Psoas muscle (tissue), 8 donors: ENCODE measurements around the gene TUBB3. TPM values are rescaled to one million over a fixed set of nuclear protein-coding genes. Genes with fewer than 3 reads are reported as not detected.

Experiments used
- ATAC-seq, 4 donors: fragments of 200-7000 bp; cut with Tn5 transposase; one replicate each; pipeline ENCODE4 v1.9.1; 2020; ENCODE audit warnings: moderate library complexity in 3 of 4, mild to moderate bottlenecking in 2 of 4
- DNase-seq, 2 donors: peaks; one replicate each; pipeline ENCODE4 v3.0.0-alpha.2; 2020
- H3K27ac ChIP-seq: fragments of 200-600 bp; one replicate; pipeline ENCODE4 v1.8.0; 2022
- H3K27me3 ChIP-seq, 3 donors: fragments of 200-600 bp in 1 of 3; one replicate each; pipeline versions ENCODE4 v1.6.1 to v1.8.0; 2013 to 2022; ENCODE audit warnings: low read length in 2 of 3, mild to moderate bottlenecking in 2 of 3, moderate library complexity in 1 of 3; ENCODE audit not compliant: insufficient read depth in 3 of 3
- H3K36me3 ChIP-seq, 2 donors: fragments of 200-600 bp in 1 of 2; one replicate each; pipeline versions ENCODE4 v1.6.1 to v1.8.0; 2013 to 2022; ENCODE audit warnings: low read depth in 1 of 2, mild to moderate bottlenecking in 1 of 2, moderate library complexity in 1 of 2; ENCODE audit not compliant: insufficient read depth in 1 of 2
- H3K4me1 ChIP-seq: fragments of 200-600 bp; one replicate; pipeline ENCODE4 v1.8.0; 2022
- H3K4me3 ChIP-seq: fragments of 200-600 bp; one replicate; pipeline ENCODE4 v1.8.0; 2022; ENCODE audit warnings: mild to moderate bottlenecking
- H3K9me3 ChIP-seq: fragments of 200-600 bp; one replicate; pipeline ENCODE4 v1.8.0; 2022
- CTCF ChIP-seq: fragments of 200-600 bp; IDR thresholded peaks from one replicate; pipeline ENCODE4 v1.8.0; 2022; ENCODE audit warnings: antibody characterized with exemption
- WGBS, 3 donors: extraction: QIAGEN DNeasy Blood & Tissue Kit; methylation state at CpG; one replicate each; pipeline versions ENCODE4 v1.1.6 to v1.1.7; 2013; 5-methylcytosine and 5-hydroxymethylcytosine counted together
- intact Hi-C, 2 donors: fragments of 100-400 bp; cut with DNase I; formaldehyde crosslinking; loops; one replicate each; pipeline versions ENCODE4 v1.11.0 to v1.14.2; 2022
- polyA plus RNA-seq, 3 donors: library from polyadenylated mRNA; stranded (reverse); fragments of 200-250 nt; gene quantifications; one replicate each; pipeline ENCODE4 v1.2.3, GENCODE V29; 2013
- total RNA-seq, 4 donors: library from RNA; stranded (reverse); fragmentation: NEBNext Ultra II Directional in 2 of 4; extraction: Animal tissue kit (Norgen Biotek cat#: 25700) in 2 of 4; gene quantifications; one replicate each; pipeline versions ENCODE4 v1.2.1 to v1.2.4, GENCODE V29; 2021 to 2023
- donor health status: healthy with polysubstance abuse.
- donor health status: DM: no; HTN: no; CAD: no; lungs with moderate emphysema.
- donor health status: Bipolar disorder and iron deficiency.
- donor health status: healthy.
- donor health status: DM: yes; HTN: yes; CAD: no.
- donor health status: DM: no; HTN: no; CAD: no.
- donor health status: DM: no; HTN: no; CAD: no.
- donor health status: DM: yes; HTN: yes; CAD: no.

TUBB3 gene
- total and polyA plus RNA-seq, 7 donors: 0.17 to 2.4 (median 0.47) TPM; not detected in 2

DNA sequence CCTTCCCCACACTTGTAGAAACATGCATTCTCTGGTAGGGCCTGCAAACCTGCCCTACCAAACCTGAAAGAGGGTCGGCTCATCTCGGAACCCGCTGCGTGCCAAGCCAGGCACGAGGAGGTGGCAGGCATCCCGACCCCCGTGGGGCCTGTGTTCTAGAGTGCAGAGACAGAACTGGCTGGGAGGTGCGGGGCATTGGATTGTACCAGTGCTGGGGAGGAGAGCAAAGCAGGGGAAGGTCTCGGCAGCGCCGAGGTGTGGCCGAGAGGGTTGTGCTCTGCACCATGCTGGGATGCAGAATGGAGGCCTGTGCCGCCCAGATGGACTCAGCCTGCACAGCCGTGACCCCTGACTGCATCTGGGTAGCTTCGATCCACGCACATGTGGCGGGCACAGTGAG is 22.3 kb upstream of the TUBB3 start:
- intact Hi-C loops: no loop called here
- DNase-seq: peak in 1 of 2 donors; percentile 44
- no peak for TF ChIP-seq CTCF

DNA sequence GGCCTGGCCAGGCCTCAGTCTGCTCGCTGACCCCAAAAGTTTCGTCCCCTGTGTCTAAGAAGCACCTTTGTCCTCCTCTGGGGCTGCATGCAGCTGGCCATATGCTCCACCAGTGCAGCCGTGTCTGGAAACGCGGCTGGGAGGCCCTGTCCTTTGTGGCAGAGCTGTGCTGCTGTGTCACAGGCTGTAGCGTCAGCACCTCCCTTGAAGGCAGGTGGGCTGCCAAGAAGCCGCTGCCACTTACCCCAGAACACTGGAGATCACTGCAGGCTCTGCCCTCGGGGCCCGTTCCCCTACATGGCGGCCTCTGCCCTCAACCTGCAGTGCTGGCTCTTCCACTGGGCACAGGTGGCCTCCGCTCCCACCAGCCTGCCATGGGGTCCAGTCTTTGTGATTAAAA is 20.2 kb upstream of the TUBB3 start:
- no peaks in the 10 kb centered on the region for H3K27me3 ChIP-seq
- 90 to 94% (median 92%) methylated on average over 11 of the region's 11 CpGs for WGBS, 3 donors
- no peaks in the 10 kb centered on the region for H3K9me3 ChIP-seq
- no peaks in the 10 kb centered on the region for H3K4me1 ChIP-seq
- H3K27ac ChIP-seq: no peak overlapping the region
- intact Hi-C loops: no loop called here
- DNase-seq (peak in 1 of 2 donors; percentile 42), ATAC-seq (peak in 1 of 4 donors; percentile 20)
- peaks cover 8 to 76% of the 10 kb centered on the region in 2 donors for H3K36me3 ChIP-seq
- H3K4me3 ChIP-seq: no peak overlapping the region
- TF ChIP-seq CTCF: no peak

More for the DNA sequence above, 22.3 kb upstream of the TUBB3 start:
- H3K36me3 ChIP-seq: peaks cover 8 to 83% of the 10 kb centered on the region in 2 donors
- H3K4me1 ChIP-seq: no peaks in the 10 kb centered on the region
- no peaks in the 10 kb centered on the region for H3K27me3 ChIP-seq
- H3K4me3 ChIP-seq: no peak overlapping the region
- no peak for ATAC-seq
- WGBS, 3 donors: 94 to 95% (median 95%) methylated on average over 17 of the region's 17 CpGs
- no peaks in the 10 kb centered on the region for H3K9me3 ChIP-seq
- no peak overlapping the region for H3K27ac ChIP-seq

DNA sequence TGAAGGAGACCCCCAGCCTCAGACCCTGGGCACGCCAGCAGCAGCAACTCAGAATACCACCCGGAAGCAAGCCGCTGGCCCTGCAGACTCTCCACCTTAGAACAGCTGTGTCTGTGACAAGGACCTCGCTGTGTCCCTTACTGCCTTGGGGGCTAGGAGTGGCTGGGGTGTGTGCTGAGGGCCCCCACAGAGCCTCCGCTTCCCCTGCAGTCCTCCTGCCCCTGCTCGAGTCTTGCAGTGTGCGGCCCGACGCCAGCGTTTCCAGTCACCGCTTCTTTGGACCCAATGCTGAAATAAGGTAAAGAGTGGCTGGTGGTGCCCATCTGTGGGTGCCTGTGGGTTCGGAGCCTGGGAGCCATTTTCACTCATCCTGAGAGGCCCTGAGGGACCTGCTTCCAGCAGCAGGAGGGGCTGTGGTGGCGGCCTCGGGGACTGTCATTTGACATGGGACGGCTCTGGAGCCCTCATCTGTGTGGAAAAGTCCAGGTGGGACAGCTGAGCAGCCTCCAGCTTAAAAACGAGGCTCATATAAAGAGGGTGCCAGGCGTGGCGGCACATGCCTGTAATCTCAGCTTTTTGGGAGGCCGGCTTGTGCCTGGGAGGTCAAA is 19.1 kb upstream of the TUBB3 start:
- ATAC-seq (no peak), DNase-seq (peak in 1 of 2 donors; percentile 52)
- Histone ChIP-seq H3K36me3 (peaks cover 4 to 72% of the 10 kb centered on the region in 2 donors), H3K27me3 (no peaks in the 10 kb centered on the region), H3K9me3 (no peaks in the 10 kb centered on the region), H3K4me3 (no peak overlapping the region), H3K4me1 (no peaks in the 10 kb centered on the region), H3K27ac (no peak overlapping the region)
- TF ChIP-seq CTCF: no peak
- intact Hi-C loops: no loop called here
- WGBS, 3 donors: 87 to 90% (median 88%) methylated on average over 19 of the region's 19 CpGs

DNA sequence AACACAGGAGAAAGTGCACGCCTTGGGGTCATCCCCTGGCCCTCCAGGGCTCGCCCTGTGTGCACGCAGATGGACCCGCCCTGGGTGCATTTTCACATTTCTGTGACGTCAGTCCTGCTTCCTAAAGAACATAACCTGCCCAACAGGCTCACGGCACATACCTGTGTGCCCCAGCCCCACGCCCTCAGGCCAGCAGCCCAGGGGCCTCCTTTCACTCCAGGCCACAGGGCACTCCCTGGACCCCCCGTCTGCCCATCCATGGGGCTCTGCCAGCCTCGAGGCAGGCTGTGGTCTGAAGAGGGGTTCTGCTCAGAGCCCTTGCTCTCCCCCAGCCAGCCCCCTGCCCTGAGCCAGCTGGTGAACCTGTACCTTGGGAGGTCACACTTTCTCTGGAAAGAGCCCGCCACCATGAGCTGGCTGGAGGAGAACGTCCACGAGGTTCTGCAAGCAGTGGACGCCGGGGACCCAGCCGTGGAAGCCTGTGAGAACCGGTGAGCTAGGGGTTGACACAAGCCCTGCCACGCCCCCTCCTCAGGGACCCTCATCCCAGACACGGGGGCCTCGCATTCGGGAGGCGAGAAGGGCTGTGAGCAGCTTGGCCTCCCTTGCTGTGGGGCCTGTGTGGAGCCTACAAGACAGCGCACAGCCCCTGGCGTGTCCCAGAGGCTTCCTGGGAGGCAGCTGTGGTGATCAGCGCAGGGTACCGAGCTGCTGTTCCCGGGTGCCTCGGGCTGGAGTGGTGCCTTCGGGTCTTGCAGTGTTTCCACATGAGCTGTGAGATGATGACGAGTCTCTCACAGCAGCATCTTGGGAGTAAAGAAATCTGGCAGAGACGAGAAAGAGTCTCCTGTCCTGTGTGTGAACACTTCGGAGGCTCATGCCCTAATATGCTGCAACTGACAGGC is 18.3 kb upstream of the TUBB3 start:
- intact Hi-C loops: no loop called here
- Histone ChIP-seq H3K27ac (no peak overlapping the region), H3K36me3 (peaks cover 2 to 68% of the 10 kb centered on the region in 2 donors), H3K4me3 (no peak overlapping the region), H3K27me3 (no peaks in the 10 kb centered on the region), H3K4me1 (no peaks in the 10 kb centered on the region), H3K9me3 (no peaks in the 10 kb centered on the region)
- 81 to 82% (median 82%) methylated on average over 31 of the region's 31 CpGs for WGBS, 3 donors
- no peak for TF ChIP-seq CTCF
- DNase-seq (peak in 1 of 2 donors; percentile 56), ATAC-seq (peak in 2 of 4 donors; percentile 15 to 21)
